HUDEP-2 (cell line): ENCODE measurements around the gene BSCL2.
"Not testable (repeated sequence)": the region's sequence is repeated elsewhere in the genome, so short reads cannot be mapped to it uniquely, and the experiment has no call there.

Experiments
- DNase-seq, 76 experiments: peaks; one replicate each; lab custom pipeline; 2025; ENCODE audit not compliant: unreplicated experiment in 76 of 76; lab: John Stamatoyannopoulos, UW

Gene BSCL2

GRCh38 chr11:62665075-62665598 is 42.1 kb downstream of the BSCL2 start, which contains the start of the genes C11orf98 and CSKMT:
Gene C11orf98 (minus strand): TSS chr11:62665210. CDS start chr11:62665169, 41 bp downstream.
Gene CSKMT (plus strand): TSS chr11:62665312. CDS start chr11:62665880, 568 bp downstream.
- DNase-seq: peak in 74 of 76 experiments; percentile 41 to 96 (median 89)

GRCh38 chr11:62664405-62665074 is 42.7 kb downstream of the BSCL2 start:
- peak in 9 of 76 experiments; percentile 48 to 64 (median 55) for DNase-seq

GRCh38 chr11:62656796-62657429 is 50.3 kb downstream of the BSCL2 start:
- DNase-seq: no peak

- DNase-seq: no peak
Measured at GRCh38 chr11:62654297-62654696, 52.9 kb downstream of the BSCL2 start.

- DNase-seq: peak in 2 of 76 experiments; percentile 12 to 50
Measured at GRCh38 chr11:62652161-62653006, 54.8 kb downstream of the BSCL2 start.

GRCh38 chr11:62650283-62650682 is 56.9 kb downstream of the BSCL2 start:
- DNase-seq: not testable (repeated sequence)

GRCh38 chr11:62649486-62649885 is 57.7 kb downstream of the BSCL2 start:
- DNase-seq: no peak

- DNase-seq: no peak
Measured at GRCh38 chr11:62648967-62649364, 58.3 kb downstream of the BSCL2 start.

GRCh38 chr11:62648185-62648966 is 58.8 kb downstream of the BSCL2 start:
- no peak for DNase-seq

GRCh38 chr11:62647609-62648005 is 59.6 kb downstream of the BSCL2 start:
- no peak for DNase-seq

GRCh38 chr11:62646825-62647608 is 60.2 kb downstream of the BSCL2 start:
- DNase-seq: peak in 1 of 76 experiments; percentile 16

- DNase-seq: peak in 74 of 76 experiments; percentile 81 to 99 (median 97)
Measured at GRCh38 chr11:62645946-62646824, 61.0 kb downstream of the BSCL2 start, which contains the start of gene GANAB. Gene GANAB (minus strand): TSS chr11:62646613. CDS start chr11:62646599, 14 bp downstream.

- no peak for DNase-seq
Measured at GRCh38 chr11:62645671-62645945, 61.6 kb downstream of the BSCL2 start.

GRCh38 chr11:62644220-62644619 is 63.0 kb downstream of the BSCL2 start:
- no peak for DNase-seq
